ENCODE data around the gene PLEKHA6. TPM values are rescaled to one million over a fixed set of nuclear protein-coding genes. Genes with fewer than 3 reads are reported as not detected.

The PLEKHA6 gene
- total RNA-seq, 1 experiment from 2014 or later = 2.1 TPM

- DNase-seq = no peak
- Mint-ChIP-seq H3K9me3 (no peaks in the 10 kb centered on the region), H3K27ac (no peak overlapping the region; a peak in 1 of 7 replicates), H3K4me1 (peaks cover 15 to 18% of the 10 kb centered on the region in 2 experiments), H3K36me3 (ENCODE audit: insufficient read depth in 1 of 3, low read depth in 3 of 3) (no peaks in the 10 kb centered on the region), H3K4me3 (no peak overlapping the region), H3K27me3 (ENCODE audit: low read depth) (peaks cover 2% of the 10 kb centered on the region; the same call in 1 of the 2 replicates)
- H2AK5ac ChIP-seq (ENCODE audit: insufficient read length, low read length) = no peak overlapping the region
- no peak overlapping the region for H3K9ac ChIP-seq (ENCODE audit: extremely low read depth, insufficient read length, low read length)
- H3K4me2 ChIP-seq (ENCODE audit: insufficient read depth, insufficient read length, low read length) = no peak overlapping the region
- H4K5ac ChIP-seq (ENCODE audit: insufficient read length, low read depth, low read length) = no peak overlapping the region
- no peak overlapping the region for H3K14ac ChIP-seq (ENCODE audit: insufficient read depth, low read length)
- H2BK15ac ChIP-seq (ENCODE audit: low read depth, low read length) = no peak overlapping the region
- WGBS (ENCODE audit: extremely low coverage, insufficient read length, low lambda C conversion rate) = no CpG with 5 or more reads among the region's 2 CpGs
- H3K4ac ChIP-seq (ENCODE audit: low read depth, low read length) = no peak overlapping the region
- H3K4me1 ChIP-seq (ENCODE audit: insufficient read depth, low read length) = no peaks in the 10 kb centered on the region
- no peak overlapping the region for H3K56ac ChIP-seq (ENCODE audit: insufficient read length, low read depth, low read length)
- H4K8ac ChIP-seq (replicated peaks; ENCODE audit: insufficient read length, low read depth, low read length) = no peak overlapping the region
- H3K18ac ChIP-seq (ENCODE audit: insufficient read length, low read depth, low read length) = no peak overlapping the region
- H2BK20ac ChIP-seq (ENCODE audit: low read depth, low read length, poor library complexity, severe bottlenecking) = no peak overlapping the region
- no peak overlapping the region for H2AFZ ChIP-seq (ENCODE audit: low read length)
- H3K9me3 ChIP-seq (ENCODE audit: control insufficient read depth, low read depth, low read length) = no peaks in the 10 kb centered on the region
- no peaks in the 10 kb centered on the region for H3K27me3 ChIP-seq (ENCODE audit: insufficient read depth, low read length)
- no peaks in the 10 kb centered on the region for H3K79me1 ChIP-seq (ENCODE audit: insufficient read depth, low read depth, low read length, poor library complexity, severe bottlenecking)
- no peak for TF ChIP-seq CTCF (conservative IDR thresholded peaks at IDR 0.05)
- H2BK12ac ChIP-seq (ENCODE audit: insufficient read length, low read depth, low read length) = no peak overlapping the region
- no peaks in the 10 kb centered on the region for H4K20me1 ChIP-seq (ENCODE audit: control insufficient read depth, insufficient read depth, insufficient read length)
- H3K27ac ChIP-seq (ENCODE audit: insufficient read length, low read depth, low read length) = no peak overlapping the region
- no peak overlapping the region for H3T11ph ChIP-seq (ENCODE audit: low read length)
- H2BK5ac ChIP-seq (ENCODE audit: insufficient read length, low read length) = no peak overlapping the region
- no peak overlapping the region for H4K91ac ChIP-seq (ENCODE audit: insufficient read length, low read depth, low read length)
- no peaks in the 10 kb centered on the region for H3K79me2 ChIP-seq (ENCODE audit: insufficient read depth, low read length)
- no peak overlapping the region for H2BK120ac ChIP-seq (ENCODE audit: low read depth, low read length, poor library complexity, severe bottlenecking)
- H3K23ac ChIP-seq (ENCODE audit: insufficient read length, low read depth, low read length) = no peak overlapping the region
- no peaks in the 10 kb centered on the region for H3K23me2 ChIP-seq (ENCODE audit: insufficient read length, low read depth, low read length, poor library complexity, severe bottlenecking)
Measured at GRCh38 chr1:204321051-204321450, 38.7 kb downstream of the PLEKHA6 start.
